OCI-LY3 (cell line): ENCODE results near the gene CDKN2C.

ENCODE experiments used
- H2AFZ ChIP-seq: fragments of 200-600, 300-600 bp; shearing (Covaris generic); 2 replicates; pipeline ENCODE4 v1.6.0; 2014; ENCODE audit warnings: antibody characterized with exemption, low read depth, low read length
- H3K27ac ChIP-seq: fragments of 200-600, 300-600 bp; sonication (generic); 2 replicates; pipeline ENCODE4 v1.5.1; 2014; ENCODE audit warnings: mild to moderate bottlenecking, low read length, moderate library complexity, mixed read lengths
- H3K27me3 ChIP-seq: fragments of 200-600, 300-600 bp; sonication (generic); 2 replicates; pipeline ENCODE4 v1.6.1; 2014; ENCODE audit warnings: low read depth, low read length, mixed read lengths
- H3K36me3 ChIP-seq: fragments of 200-600, 300-600 bp; sonication (generic); replicated peaks from 2 replicates; pipeline ENCODE3; 2014; ENCODE audit warnings: low read depth, low read length, mixed read lengths
- H3K4me1 ChIP-seq: fragments of 300-600, 200-600 bp; sonication (generic); 2 replicates; pipeline ENCODE4 v1.6.1; 2014; ENCODE audit warnings: low read length, mixed read lengths
- H3K4me2 ChIP-seq: fragments of 200-600, 300-600 bp; sonication (generic); 2 replicates; pipeline ENCODE4 v1.6.1; 2014; ENCODE audit warnings: low read length, mixed read lengths
- H3K4me3 ChIP-seq: fragments of 300-600, 200-600 bp; sonication (generic); 2 replicates; pipeline ENCODE4 v1.5.1; 2014; ENCODE audit warnings: antibody characterized with exemption, mild to moderate bottlenecking, low read length, moderate library complexity
- H3K79me2 ChIP-seq: fragments of 300-600, 200-600 bp; shearing (Covaris generic); 2 replicates; pipeline ENCODE4 v1.6.1; 2014; ENCODE audit warnings: mild to moderate bottlenecking, low read length, mixed read lengths
- H3K9ac ChIP-seq: fragments of 300-600, 200-600 bp; shearing (Covaris generic); 2 replicates; pipeline ENCODE4 v1.6.0; 2014; ENCODE audit warnings: mild to moderate bottlenecking, low read length, moderate library complexity
- H3K9me3 ChIP-seq: fragments of 200-600, 300-600 bp; shearing (Covaris generic); 2 replicates; pipeline ENCODE4 v1.6.1; 2014; ENCODE audit warnings: low read length, mixed read lengths; ENCODE audit not compliant: insufficient read depth
- H4K20me1 ChIP-seq: fragments of 200-600, 300-600 bp; sonication (generic); 2 replicates; pipeline ENCODE4 v1.6.1; 2016; ENCODE audit warnings: low read length, mixed read lengths; ENCODE audit not compliant: insufficient read depth
- EZH2phosphoT487 ChIP-seq: fragments of 200-600 bp; shearing (Covaris generic); IDR thresholded peaks from 2 replicates; pipeline ENCODE4 v1.6.1; 2018; ENCODE audit warnings: antibody characterized with exemption, mixed run types, low read depth
- TF ChIP-seq, protein P1 (sequence below): fragments of 200-600, 300-600 bp; sonication (generic); IDR thresholded peaks from 2 replicates; pipeline ENCODE4 v1.5.1; 2014; ENCODE audit warnings: antibody characterized with exemption, low read length, low read depth

CDKN2C gene

DNA sequence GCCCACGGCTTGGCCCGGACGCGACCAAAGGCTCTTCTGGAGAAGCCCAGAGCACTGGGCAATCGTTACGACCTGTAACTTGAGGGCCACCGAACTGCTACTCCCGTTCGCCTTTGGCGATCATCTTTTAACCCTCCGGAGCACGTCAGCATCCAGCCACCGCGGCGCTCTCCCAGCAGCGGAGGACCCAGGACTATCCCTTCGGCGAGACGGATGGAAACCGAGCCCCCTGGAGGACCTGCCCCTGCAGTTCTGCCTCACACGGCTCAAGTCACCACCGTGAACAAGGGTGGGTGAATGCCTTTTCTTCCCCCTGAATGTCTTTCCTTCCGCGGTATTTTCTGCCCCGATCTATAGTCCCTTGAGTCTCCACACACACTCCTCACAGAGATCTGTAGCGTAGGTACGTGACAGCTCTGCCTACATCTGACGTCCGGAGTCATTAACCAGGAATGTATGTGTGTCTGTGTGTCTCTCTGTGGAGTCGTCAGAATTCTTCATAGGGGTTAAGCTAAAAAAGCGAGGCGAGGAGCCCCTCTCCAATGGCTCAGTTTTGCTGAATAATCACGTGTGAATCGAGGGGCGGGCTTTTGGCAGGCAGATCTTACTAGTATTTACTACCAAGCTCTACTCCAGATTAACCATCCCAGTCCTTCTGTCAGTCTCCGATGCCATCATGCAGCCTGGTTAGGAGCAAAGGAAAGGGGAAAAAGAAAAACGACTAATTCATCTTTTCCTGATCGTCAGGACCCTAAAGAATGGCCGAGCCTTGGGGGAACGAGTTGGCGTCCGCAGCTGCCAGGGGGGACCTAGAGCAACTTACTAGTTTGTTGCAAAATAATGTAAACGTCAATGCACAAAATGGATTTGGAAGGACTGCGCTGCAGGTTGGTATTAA lies at the start of gene CDKN2C:
CDKN2C (plus strand) TSS at position 635 of the 898 bp plus-strand sequence; CDS start at position 759, 124 bp downstream.
- H3K27me3 ChIP-seq, result peaks cover 18% of the 10 kb centered on the region
- no peaks in the 10 kb centered on the region for H3K9me3 ChIP-seq
- peak within 1 kb of the TSS; percentile 70 for H3K27ac ChIP-seq
- no peaks in the 10 kb centered on the region for H4K20me1 ChIP-seq
- peak within 1 kb of the TSS; percentile 93 for H3K4me2 ChIP-seq
- peak within 1 kb of the TSS; percentile 94 for H3K9ac ChIP-seq
- peak within 1 kb of the TSS; percentile 84 for H2AFZ ChIP-seq
- TF ChIP-seq, protein P1, sequence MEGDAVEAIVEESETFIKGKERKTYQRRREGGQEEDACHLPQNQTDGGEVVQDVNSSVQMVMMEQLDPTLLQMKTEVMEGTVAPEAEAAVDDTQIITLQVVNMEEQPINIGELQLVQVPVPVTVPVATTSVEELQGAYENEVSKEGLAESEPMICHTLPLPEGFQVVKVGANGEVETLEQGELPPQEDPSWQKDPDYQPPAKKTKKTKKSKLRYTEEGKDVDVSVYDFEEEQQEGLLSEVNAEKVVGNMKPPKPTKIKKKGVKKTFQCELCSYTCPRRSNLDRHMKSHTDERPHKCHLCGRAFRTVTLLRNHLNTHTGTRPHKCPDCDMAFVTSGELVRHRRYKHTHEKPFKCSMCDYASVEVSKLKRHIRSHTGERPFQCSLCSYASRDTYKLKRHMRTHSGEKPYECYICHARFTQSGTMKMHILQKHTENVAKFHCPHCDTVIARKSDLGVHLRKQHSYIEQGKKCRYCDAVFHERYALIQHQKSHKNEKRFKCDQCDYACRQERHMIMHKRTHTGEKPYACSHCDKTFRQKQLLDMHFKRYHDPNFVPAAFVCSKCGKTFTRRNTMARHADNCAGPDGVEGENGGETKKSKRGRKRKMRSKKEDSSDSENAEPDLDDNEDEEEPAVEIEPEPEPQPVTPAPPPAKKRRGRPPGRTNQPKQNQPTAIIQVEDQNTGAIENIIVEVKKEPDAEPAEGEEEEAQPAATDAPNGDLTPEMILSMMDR, result no peak
- TF ChIP-seq EZH2phosphoT487, result no peak
- peak within 1 kb of the TSS; percentile 81 for H3K4me3 ChIP-seq
- H3K4me1 ChIP-seq, result peaks cover 34% of the 10 kb centered on the region
- H3K36me3 ChIP-seq, result no peaks in the 10 kb centered on the region
- H3K79me2 ChIP-seq, result no peaks in the 10 kb centered on the region

GRCh38 chr1:50920409-50920808 lies 49.6 kb upstream of the CDKN2C start:
- peaks cover 29% of the 10 kb centered on the region for H3K79me2 ChIP-seq
- no peak overlapping the region for H3K4me2 ChIP-seq

GRCh38 chr1:50921029-50921428 lies 49.0 kb upstream of the CDKN2C start:
- Histone ChIP-seq H3K4me3 (no peak overlapping the region), H4K20me1 (peaks cover 9% of the 10 kb centered on the region; the same call in 1 of the 2 replicates), H3K4me2 (no peak overlapping the region), H3K36me3 (no peaks in the 10 kb centered on the region), H2AFZ (no peak overlapping the region), H3K4me1 (peaks cover 18% of the 10 kb centered on the region), H3K27ac (no peak overlapping the region), H3K9ac (no peak overlapping the region), H3K79me2 (peaks cover 25% of the 10 kb centered on the region), H3K27me3 (no peaks in the 10 kb centered on the region), H3K9me3 (no peaks in the 10 kb centered on the region)
- TF ChIP-seq, protein P1, result no peak
- no peak for TF ChIP-seq EZH2phosphoT487

More at GRCh38 chr1:50920409-50920808, 49.6 kb upstream of the CDKN2C start:
- Histone ChIP-seq H3K9ac (no peak overlapping the region), H3K4me3 (no peak overlapping the region), H3K27ac (no peak overlapping the region), H4K20me1 (peaks cover 9% of the 10 kb centered on the region; the same call in 1 of the 2 replicates), H3K27me3 (no peaks in the 10 kb centered on the region), H3K9me3 (no peaks in the 10 kb centered on the region), H2AFZ (no peak overlapping the region), H3K36me3 (no peaks in the 10 kb centered on the region), H3K4me1 (peaks cover 18% of the 10 kb centered on the region)
- TF ChIP-seq EZH2phosphoT487, result no peak

DNA sequence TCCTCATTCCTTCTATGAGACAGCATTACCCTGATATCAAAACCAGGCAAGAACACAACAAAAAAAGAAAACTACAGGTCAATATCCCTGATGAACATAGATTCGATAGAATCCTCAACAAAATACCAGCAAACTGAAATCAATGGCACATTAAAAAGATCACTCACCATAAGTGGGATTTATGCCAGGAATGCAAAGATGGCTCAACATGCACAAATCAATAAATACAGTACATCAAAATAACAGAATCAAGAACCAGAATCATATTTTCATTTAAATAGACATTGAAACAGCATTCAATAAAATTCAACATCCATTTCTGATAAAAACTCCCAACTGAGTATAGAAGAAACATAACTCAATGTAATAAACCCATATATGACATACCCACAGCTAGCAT lies 46.5 kb upstream of the CDKN2C start:
- peaks cover 17% of the 10 kb centered on the region for H3K79me2 ChIP-seq
- no peak overlapping the region for H3K4me2 ChIP-seq
- H3K27me3 ChIP-seq, result no peaks in the 10 kb centered on the region
- TF ChIP-seq EZH2phosphoT487, result no peak
- TF ChIP-seq, protein P1, result no peak
- no peak overlapping the region for H3K27ac ChIP-seq
- no peak overlapping the region for H3K9ac ChIP-seq
- H3K36me3 ChIP-seq, result no peaks in the 10 kb centered on the region
- H4K20me1 ChIP-seq, result peaks cover 4% of the 10 kb centered on the region; the same call in 1 of the 2 replicates
- no peak overlapping the region for H3K4me3 ChIP-seq
- H2AFZ ChIP-seq, result no peak overlapping the region
- no peaks in the 10 kb centered on the region for H3K9me3 ChIP-seq
- H3K4me1 ChIP-seq, result no peaks in the 10 kb centered on the region
